LNCAP (cell line): Measurements from ENCODE around the gene ARHGEF28.

ENCODE experiments used
- CTCF ChIP-seq: fragments of 450-650 bp; IDR thresholded peaks from 2 replicates; pipeline ENCODE4 v1.5.1; 2017; ENCODE audit warnings: mild to moderate bottlenecking

ARHGEF28 gene

GRCh38 chr5:73938280-73938937 lies 312.4 kb downstream of the ARHGEF28 start:
- no peak for TF ChIP-seq CTCF

GRCh38 chr5:73938938-73939320 lies 312.9 kb downstream of the ARHGEF28 start:
- no peak for TF ChIP-seq CTCF

DNA sequence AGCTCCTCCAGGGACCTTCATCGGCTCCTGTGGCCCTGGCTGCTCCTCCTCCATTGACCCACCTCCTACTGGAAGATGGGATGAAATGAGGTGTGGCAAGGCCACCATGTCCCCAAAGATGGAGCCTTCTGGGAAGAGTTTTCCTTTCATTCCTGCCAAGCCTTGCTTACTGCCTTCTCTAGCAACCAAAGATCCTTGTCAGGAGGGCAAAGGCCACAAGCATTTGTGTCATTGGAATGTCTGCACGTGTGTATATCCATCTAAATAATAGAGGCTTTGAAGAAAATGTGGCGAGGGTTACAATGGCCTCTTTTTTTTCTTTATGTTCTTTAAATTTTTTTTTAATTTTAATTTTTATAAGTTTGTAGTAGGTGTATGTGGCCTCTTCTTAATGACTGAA lies 313.6 kb downstream of the ARHGEF28 start:
- no peak for TF ChIP-seq CTCF

DNA sequence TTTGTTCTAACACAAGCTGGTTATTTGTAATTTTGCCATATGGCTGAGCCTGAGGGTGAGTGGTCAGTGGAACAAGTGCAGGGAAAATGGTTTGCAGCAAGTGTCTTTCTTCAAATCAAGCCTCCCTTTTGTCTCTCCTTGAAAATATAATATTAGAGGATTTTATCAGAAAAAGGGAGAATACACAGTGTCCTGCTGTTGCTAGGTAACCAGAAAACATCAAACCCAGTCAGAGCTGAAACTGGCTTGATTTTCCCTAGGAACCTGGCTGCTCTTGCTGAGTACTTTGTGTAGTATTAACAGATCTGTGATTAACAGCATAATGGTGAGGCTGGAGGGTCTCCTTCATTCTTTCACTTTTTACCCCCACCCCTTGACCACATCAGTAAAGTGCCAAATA lies 314.0 kb downstream of the ARHGEF28 start:
- no peak for TF ChIP-seq CTCF

DNA sequence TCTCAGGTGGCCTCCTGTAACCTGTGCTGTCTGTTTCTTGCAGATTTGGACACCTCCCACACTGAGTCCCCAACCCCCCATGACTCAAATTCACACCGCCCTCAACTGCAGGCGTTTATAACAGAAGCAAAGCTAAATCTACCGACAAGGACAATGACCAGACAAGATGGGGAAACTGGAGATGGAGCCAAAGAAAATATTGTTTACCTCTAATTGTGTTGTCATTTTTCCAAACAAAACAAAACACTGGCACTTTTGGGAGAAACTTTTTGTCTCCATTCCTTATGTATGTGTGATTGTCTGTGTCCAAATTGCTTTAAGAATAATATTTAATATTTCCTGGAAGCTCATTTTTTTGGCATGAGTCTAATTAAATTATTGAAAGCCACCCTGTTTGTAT lies 314.8 kb downstream of the ARHGEF28 start:
- no peak for TF ChIP-seq CTCF

GRCh38 chr5:73942783-73943182 lies 316.8 kb downstream of the ARHGEF28 start:
- no peak for TF ChIP-seq CTCF

GRCh38 chr5:73943397-73943796 lies 317.4 kb downstream of the ARHGEF28 start:
- no peak for TF ChIP-seq CTCF

GRCh38 chr5:73944581-73944980 lies 318.6 kb downstream of the ARHGEF28 start:
- TF ChIP-seq CTCF = no peak
